HCT116 (cell line): Measurements from ENCODE around the gene OR6S1.

Experiments
- EZH2 ChIP-seq: fragments of 200-600 bp; sonication (generic); IDR thresholded peaks from 2 replicates; pipeline ENCODE4 v1.6.1; 2017; ENCODE audit warnings: antibody characterized with exemption, mixed run types
- POLR2AphosphoS5 ChIP-seq: IDR thresholded peaks from 2 replicates; pipeline ENCODE4 v1.6.1; 2011; ENCODE audit warnings: mild to moderate bottlenecking, low read depth, low read length, moderate library complexity
- RAD21 ChIP-seq: IDR thresholded peaks from 2 replicates; pipeline ENCODE4 v1.6.1; 2012; ENCODE audit warnings: low read depth, mild to moderate bottlenecking
- ZFX ChIP-seq: fragments of 450-650 bp; IDR thresholded peaks from 2 replicates; pipeline ENCODE4 v1.6.1; 2017
- ZNF274 ChIP-seq: fragments of 200-500 bp; sonication (Bioruptor generic); IDR thresholded peaks from 2 replicates; pipeline ENCODE4 v1.6.1; 2014; ENCODE audit warnings: mild to moderate bottlenecking, low read depth, low read length, inconsistent platforms
- TF ChIP-seq, protein P1 (sequence below), 3 experiments: fragments of 200-600 bp in 1 of 3; sonication (generic) in 1 of 3; IDR thresholded peaks in 2 of 3; conservative IDR thresholded peaks in 1 of 3; 2 replicates each; pipeline ENCODE4 v1.5.1; 2012 to 2017; ENCODE audit warnings: low read depth in 2 of 3, low read length in 2 of 3, antibody characterized with exemption in 1 of 3, borderline replicate concordance in 1 of 3, control low read depth in 1 of 3, mild to moderate bottlenecking in 1 of 3, mixed read lengths in 1 of 3, mixed run types in 1 of 3, moderate library complexity in 1 of 3; ENCODE audit not compliant: insufficient read depth in 1 of 3
- TF ChIP-seq, protein P2 (sequence below): IDR thresholded peaks from 2 replicates; pipeline ENCODE4 v1.6.1; 2012; ENCODE audit warnings: low read depth
- TF ChIP-seq, protein P3 (sequence below): IDR thresholded peaks from 2 replicates; pipeline ENCODE4 v1.6.1; 2012

DNA sequence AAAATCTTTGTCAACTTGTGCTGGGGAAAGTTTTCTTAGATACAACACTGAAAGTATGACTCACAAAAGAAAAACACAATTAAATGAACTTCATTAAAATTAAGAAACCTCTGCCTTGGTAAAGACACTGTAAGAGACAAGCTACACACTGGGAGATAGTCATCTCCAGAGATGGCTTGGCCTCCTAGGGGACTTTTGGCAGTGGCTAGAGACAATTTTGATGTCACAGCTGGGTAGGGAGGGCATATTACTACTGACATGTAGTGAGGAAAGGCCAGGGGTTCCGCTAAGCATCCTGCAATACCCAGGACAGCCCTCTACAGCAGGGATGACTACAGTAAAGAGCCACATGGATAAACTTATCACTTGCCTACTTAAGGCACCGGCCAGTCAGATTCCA lies 34.2 kb upstream of the OR6S1 start:
- TF ChIP-seq EZH2 (no peak), ZNF274 (no peak), ZFX (no peak), POLR2AphosphoS5 (no peak), RAD21 (no peak)
- TF ChIP-seq, protein P1, sequence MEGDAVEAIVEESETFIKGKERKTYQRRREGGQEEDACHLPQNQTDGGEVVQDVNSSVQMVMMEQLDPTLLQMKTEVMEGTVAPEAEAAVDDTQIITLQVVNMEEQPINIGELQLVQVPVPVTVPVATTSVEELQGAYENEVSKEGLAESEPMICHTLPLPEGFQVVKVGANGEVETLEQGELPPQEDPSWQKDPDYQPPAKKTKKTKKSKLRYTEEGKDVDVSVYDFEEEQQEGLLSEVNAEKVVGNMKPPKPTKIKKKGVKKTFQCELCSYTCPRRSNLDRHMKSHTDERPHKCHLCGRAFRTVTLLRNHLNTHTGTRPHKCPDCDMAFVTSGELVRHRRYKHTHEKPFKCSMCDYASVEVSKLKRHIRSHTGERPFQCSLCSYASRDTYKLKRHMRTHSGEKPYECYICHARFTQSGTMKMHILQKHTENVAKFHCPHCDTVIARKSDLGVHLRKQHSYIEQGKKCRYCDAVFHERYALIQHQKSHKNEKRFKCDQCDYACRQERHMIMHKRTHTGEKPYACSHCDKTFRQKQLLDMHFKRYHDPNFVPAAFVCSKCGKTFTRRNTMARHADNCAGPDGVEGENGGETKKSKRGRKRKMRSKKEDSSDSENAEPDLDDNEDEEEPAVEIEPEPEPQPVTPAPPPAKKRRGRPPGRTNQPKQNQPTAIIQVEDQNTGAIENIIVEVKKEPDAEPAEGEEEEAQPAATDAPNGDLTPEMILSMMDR (IDR thresholded peaks at IDR 0.05 in 2 of 3, conservative IDR thresholded peaks at IDR 0.05 in 1 of 3; ENCODE audit: borderline replicate concordance in 1 of 3, insufficient read depth in 1 of 3, low read depth in 2 of 3, low read length in 2 of 3): no peak
- TF ChIP-seq, protein P2, sequence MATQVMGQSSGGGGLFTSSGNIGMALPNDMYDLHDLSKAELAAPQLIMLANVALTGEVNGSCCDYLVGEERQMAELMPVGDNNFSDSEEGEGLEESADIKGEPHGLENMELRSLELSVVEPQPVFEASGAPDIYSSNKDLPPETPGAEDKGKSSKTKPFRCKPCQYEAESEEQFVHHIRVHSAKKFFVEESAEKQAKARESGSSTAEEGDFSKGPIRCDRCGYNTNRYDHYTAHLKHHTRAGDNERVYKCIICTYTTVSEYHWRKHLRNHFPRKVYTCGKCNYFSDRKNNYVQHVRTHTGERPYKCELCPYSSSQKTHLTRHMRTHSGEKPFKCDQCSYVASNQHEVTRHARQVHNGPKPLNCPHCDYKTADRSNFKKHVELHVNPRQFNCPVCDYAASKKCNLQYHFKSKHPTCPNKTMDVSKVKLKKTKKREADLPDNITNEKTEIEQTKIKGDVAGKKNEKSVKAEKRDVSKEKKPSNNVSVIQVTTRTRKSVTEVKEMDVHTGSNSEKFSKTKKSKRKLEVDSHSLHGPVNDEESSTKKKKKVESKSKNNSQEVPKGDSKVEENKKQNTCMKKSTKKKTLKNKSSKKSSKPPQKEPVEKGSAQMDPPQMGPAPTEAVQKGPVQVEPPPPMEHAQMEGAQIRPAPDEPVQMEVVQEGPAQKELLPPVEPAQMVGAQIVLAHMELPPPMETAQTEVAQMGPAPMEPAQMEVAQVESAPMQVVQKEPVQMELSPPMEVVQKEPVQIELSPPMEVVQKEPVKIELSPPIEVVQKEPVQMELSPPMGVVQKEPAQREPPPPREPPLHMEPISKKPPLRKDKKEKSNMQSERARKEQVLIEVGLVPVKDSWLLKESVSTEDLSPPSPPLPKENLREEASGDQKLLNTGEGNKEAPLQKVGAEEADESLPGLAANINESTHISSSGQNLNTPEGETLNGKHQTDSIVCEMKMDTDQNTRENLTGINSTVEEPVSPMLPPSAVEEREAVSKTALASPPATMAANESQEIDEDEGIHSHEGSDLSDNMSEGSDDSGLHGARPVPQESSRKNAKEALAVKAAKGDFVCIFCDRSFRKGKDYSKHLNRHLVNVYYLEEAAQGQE: no peak
- TF ChIP-seq, protein P3, sequence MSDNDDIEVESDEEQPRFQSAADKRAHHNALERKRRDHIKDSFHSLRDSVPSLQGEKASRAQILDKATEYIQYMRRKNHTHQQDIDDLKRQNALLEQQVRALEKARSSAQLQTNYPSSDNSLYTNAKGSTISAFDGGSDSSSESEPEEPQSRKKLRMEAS: no peak
